ENCODE measurements around the gene TNNT1.

Gene TNNT1

DNA sequence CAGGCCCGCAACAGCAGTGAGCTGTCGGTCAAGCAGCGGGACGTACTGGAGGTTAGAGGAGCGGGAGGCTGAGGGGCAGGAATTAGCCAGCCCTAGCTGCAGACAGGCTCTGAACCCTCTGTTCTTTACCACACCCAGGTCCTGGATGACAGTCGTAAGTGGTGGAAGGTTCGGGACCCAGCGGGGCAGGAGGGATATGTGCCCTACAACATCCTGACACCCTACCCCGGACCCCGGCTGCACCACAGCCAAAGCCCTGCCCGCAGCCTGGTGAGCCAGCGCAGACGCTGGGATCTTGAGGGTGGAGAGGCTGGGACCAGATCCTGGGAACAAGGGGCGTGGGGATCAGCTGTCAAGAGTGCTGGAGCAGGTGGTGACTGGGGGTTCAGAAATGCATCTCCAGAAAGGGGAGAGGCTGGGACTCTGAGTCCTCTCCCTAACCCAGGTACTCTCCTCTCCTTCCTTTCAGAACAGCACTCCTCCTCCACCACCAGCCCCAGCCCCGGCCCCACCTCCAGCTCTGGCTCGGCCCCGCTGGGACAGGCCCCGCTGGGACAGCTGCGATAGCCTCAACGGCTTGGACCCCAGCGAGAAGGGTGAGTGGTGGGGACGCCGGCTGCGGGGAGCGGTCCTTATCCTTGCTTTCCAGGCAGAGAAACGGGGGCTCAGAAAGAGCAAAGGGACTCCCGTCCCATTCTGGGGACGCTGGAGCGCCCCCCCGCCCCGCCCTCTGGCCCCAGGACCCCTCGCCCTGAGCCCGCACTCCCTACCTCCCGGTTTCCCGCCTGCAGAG is 62.9 kb downstream of the TNNT1 start:
- no peak overlapping the region for H3K27ac ChIP-seq (ENCODE audit: low read depth, low read length)
- H3K79me2 ChIP-seq (ENCODE audit: insufficient read depth, low read length): no peaks in the 10 kb centered on the region
- TF ChIP-seq EZH2phosphoT487 (conservative IDR thresholded peaks at IDR 0.05; ENCODE audit: low read length): no peak
- TF ChIP-seq, protein P1, sequence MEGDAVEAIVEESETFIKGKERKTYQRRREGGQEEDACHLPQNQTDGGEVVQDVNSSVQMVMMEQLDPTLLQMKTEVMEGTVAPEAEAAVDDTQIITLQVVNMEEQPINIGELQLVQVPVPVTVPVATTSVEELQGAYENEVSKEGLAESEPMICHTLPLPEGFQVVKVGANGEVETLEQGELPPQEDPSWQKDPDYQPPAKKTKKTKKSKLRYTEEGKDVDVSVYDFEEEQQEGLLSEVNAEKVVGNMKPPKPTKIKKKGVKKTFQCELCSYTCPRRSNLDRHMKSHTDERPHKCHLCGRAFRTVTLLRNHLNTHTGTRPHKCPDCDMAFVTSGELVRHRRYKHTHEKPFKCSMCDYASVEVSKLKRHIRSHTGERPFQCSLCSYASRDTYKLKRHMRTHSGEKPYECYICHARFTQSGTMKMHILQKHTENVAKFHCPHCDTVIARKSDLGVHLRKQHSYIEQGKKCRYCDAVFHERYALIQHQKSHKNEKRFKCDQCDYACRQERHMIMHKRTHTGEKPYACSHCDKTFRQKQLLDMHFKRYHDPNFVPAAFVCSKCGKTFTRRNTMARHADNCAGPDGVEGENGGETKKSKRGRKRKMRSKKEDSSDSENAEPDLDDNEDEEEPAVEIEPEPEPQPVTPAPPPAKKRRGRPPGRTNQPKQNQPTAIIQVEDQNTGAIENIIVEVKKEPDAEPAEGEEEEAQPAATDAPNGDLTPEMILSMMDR (IDR thresholded peaks at IDR 0.05; ENCODE audit: insufficient read depth, low read length, poor library complexity, severe bottlenecking): no peak
- 0 out of 2 replicates have a peak, but pooled peaks cover 11% of the 10 kb centered on the region for H3F3A ChIP-seq (ENCODE audit: insufficient read depth)
- H2AFZ ChIP-seq (ENCODE audit: low read depth, low read length, severe bottlenecking): no peak overlapping the region
- H4K20me1 ChIP-seq (ENCODE audit: low read depth, low read length): no peaks in the 10 kb centered on the region
- no peak overlapping the region for H3K9ac ChIP-seq (ENCODE audit: low read length)
- no peak overlapping the region for H3K4me2 ChIP-seq (ENCODE audit: low read depth, low read length, poor library complexity, severe bottlenecking)
- no peaks in the 10 kb centered on the region for H3K36me3 ChIP-seq (ENCODE audit: low read length)
- no peaks in the 10 kb centered on the region for H3K27me3 ChIP-seq (ENCODE audit: low read length)
- H3K4me3 ChIP-seq (ENCODE audit: insufficient read depth, low read length, poor library complexity, severe bottlenecking): no peak overlapping the region
- no peaks in the 10 kb centered on the region for H3K9me2 ChIP-seq (replicated peaks; ENCODE audit: insufficient read depth, low read length)
- no peaks in the 10 kb centered on the region for H3K9me3 ChIP-seq (ENCODE audit: insufficient read depth, low read length)

DNA sequence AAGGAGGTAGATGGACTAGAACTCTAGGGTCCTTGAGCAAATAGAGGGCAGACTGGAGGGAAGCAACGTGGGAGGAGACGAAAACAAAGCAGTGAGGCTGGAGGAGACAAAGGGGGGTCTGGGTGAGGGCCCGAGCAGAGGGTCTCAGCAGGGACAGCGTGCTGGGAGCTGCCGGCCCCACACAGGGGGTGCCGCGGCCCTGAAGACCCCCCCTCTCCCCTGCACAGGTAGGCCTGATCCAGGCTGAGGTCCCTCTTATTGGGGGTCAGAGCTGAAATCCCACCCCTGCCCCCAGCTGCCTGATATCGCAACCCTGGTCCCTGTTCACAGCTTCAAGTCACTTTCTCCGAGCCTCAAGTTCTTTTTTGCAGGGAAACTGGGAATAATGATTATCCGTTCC is 64.6 kb downstream of the TNNT1 start:
- H3K4me3 ChIP-seq (ENCODE audit: insufficient read depth, low read length, poor library complexity, severe bottlenecking): no peak overlapping the region
- H3K79me2 ChIP-seq (ENCODE audit: insufficient read depth, low read length): no peaks in the 10 kb centered on the region
- H3K27ac ChIP-seq (ENCODE audit: low read depth, low read length): no peak overlapping the region
- H2AFZ ChIP-seq (ENCODE audit: low read depth, low read length, severe bottlenecking): no peak overlapping the region
- H3K4me2 ChIP-seq (ENCODE audit: low read depth, low read length, poor library complexity, severe bottlenecking): no peak overlapping the region
- H3K9me2 ChIP-seq (replicated peaks; ENCODE audit: insufficient read depth, low read length): no peaks in the 10 kb centered on the region
- no peak overlapping the region for H3K9ac ChIP-seq (ENCODE audit: low read length)
- 0 out of 2 replicates have a peak, but pooled peaks cover 11% of the 10 kb centered on the region for H3F3A ChIP-seq (ENCODE audit: insufficient read depth)
- TF ChIP-seq, protein P1 (IDR thresholded peaks at IDR 0.05; ENCODE audit: insufficient read depth, low read length, poor library complexity, severe bottlenecking): no peak
- TF ChIP-seq EZH2phosphoT487 (conservative IDR thresholded peaks at IDR 0.05; ENCODE audit: low read length): no peak
- no peaks in the 10 kb centered on the region for H3K27me3 ChIP-seq (ENCODE audit: low read length)
- H3K36me3 ChIP-seq (ENCODE audit: low read length): no peaks in the 10 kb centered on the region
- no peaks in the 10 kb centered on the region for H3K9me3 ChIP-seq (ENCODE audit: insufficient read depth, low read length)
- H4K20me1 ChIP-seq (ENCODE audit: low read depth, low read length): no peaks in the 10 kb centered on the region

DNA sequence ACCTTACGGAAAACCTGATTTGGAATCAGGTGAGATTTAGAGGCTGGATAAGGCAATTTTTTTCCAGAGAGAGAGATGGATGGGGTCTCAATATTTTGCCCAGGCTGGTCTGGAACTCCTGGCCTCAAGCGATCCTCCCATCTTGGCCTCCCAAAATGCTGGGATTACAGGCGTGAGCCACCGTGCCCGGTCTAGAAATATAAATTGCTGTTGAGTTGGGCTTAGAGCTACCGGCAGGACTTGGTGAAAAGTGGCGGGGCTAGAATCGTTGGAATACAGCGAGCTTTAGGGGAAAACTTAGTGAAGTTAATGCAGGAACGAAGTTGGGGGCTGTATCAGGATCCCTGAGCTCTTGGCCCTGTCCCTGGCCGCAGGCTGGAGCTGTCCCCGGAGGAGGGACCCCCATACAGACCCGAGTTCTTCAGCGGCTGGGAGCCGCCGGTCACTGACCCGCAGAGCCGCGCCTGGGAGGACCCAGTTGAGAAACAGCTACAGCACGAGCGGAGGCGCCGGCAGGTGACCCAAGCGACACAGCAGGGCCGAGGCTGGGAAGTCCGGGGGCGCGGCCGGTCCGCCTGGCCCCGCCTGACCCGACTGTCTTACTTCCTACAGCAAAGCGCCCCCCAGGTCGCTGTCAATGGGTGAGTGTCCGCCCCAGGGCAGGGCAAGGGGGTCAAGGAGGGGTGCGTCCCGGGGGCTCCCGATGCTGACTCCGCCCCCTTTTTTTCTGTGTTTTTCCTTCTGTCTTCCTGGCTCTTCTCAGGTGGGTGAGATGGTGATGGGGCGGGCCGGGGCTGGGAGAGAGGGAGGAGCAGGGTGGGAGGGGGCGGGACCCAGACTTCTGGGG is 65.8 kb downstream of the TNNT1 start:
- Histone ChIP-seq H3K27me3 (ENCODE audit: low read length) (no peaks in the 10 kb centered on the region), H3F3A (ENCODE audit: insufficient read depth) (0 out of 2 replicates have a peak, but pooled peaks cover 11% of the 10 kb centered on the region), H3K4me2 (ENCODE audit: low read depth, low read length, poor library complexity, severe bottlenecking) (no peak overlapping the region), H2AFZ (ENCODE audit: low read depth, low read length, severe bottlenecking) (no peak overlapping the region), H3K27ac (ENCODE audit: low read depth, low read length) (no peak overlapping the region), H4K20me1 (ENCODE audit: low read depth, low read length) (no peaks in the 10 kb centered on the region), H3K9ac (ENCODE audit: low read length) (no peak overlapping the region), H3K4me3 (ENCODE audit: insufficient read depth, low read length, poor library complexity, severe bottlenecking) (no peak overlapping the region), H3K9me3 (ENCODE audit: insufficient read depth, low read length) (no peaks in the 10 kb centered on the region), H3K79me2 (ENCODE audit: insufficient read depth, low read length) (no peaks in the 10 kb centered on the region), H3K9me2 (replicated peaks; ENCODE audit: insufficient read depth, low read length) (no peaks in the 10 kb centered on the region), H3K36me3 (ENCODE audit: low read length) (no peaks in the 10 kb centered on the region)
- TF ChIP-seq, protein P1 (IDR thresholded peaks at IDR 0.05; ENCODE audit: insufficient read depth, low read length, poor library complexity, severe bottlenecking): no peak
- no peak for TF ChIP-seq EZH2phosphoT487 (conservative IDR thresholded peaks at IDR 0.05; ENCODE audit: low read length)
